ENCODE results near the gene DNAJC16. TPM values are rescaled to one million over a fixed set of nuclear protein-coding genes. Genes with fewer than 3 reads are reported as not detected.
A peak's percentile ranks its signal among the peaks of the same experiment; 100 is the strongest.

The DNAJC16 gene
- total and polyA plus RNA-seq, 9 of the 15 experiments (the other 6 are each of a cell fraction or from before 2014, with no cell fraction given), result 6.9 to 16.8 (median 12.8) TPM

DNA sequence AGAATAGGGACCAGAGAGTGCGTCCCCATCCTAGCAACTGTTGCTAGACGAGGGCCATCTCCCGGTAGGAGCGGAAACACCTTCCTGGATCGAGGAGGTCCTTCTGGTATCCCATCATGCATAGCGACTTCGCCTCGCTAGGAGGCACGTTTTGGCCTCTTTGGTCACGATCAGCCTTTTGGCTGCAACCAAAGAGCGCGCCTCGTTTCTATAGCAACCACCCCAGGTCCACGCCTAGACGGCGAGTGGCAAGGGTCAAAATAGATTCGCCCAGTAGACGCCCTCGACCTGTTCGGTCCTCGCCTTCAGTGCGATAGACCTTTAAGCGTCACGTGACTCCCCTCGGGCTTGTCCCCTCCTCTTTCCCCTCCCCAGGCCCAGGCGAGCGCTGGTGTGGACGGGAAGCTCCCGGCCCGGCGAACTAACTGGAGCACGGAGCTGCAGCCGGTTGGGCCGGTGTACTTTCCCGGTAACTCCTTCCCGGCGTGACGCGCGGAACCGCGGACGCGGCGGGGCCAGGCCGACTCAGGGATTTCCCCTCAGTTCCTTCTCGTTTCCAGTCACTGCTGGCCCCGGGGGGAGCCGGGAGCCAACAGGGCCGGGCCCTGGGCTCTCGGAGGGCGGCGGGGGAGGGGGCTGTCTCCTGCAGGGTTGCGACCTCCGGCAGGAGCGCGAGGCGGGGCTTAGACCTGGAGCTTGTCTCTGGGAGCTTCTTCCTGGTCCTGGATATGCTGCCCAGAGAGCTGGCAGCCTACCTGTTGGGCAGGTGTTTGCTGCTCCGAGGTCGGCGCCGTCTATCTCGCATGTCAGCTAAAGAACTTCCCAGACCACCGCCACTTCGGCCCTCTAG, at the start of gene DNAJC16 (continued):
- TF ChIP-seq, protein P1, sequence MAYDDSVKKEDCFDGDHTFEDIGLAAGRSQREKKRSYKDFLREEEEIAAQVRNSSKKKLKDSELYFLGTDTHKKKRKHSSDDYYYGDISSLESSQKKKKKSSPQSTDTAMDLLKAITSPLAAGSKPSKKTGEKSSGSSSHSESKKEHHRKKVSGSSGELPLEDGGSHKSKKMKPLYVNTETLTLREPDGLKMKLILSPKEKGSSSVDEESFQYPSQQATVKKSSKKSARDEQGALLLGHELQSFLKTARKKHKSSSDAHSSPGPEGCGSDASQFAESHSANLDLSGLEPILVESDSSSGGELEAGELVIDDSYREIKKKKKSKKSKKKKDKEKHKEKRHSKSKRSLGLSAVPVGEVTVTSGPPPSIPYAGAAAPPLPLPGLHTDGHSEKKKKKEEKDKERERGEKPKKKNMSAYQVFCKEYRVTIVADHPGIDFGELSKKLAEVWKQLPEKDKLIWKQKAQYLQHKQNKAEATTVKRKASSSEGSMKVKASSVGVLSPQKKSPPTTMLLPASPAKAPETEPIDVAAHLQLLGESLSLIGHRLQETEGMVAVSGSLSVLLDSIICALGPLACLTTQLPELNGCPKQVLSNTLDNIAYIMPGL (CRISPR knock-in tag; IDR thresholded peaks at IDR 0.05), result no peak; the same call in 1 of the 2 replicates
- TF ChIP-seq ELF1 (tag; IDR thresholded peaks at IDR 0.05) (peak; percentile 89), FOXK2 (conservative IDR thresholded peaks at IDR 0.05 in 1 of 2, IDR thresholded peaks at IDR 0.05 in 1 of 2; ENCODE audit: low read depth in 2 of 2) (peak; percentile 85 to 97), U2AF2 (optimal IDR thresholded peaks at IDR 0.05; ENCODE audit: low read depth, low read length) (no peak), ZNF589 (CRISPR knock-in tag; IDR thresholded peaks at IDR 0.05; ENCODE audit: low read depth) (peak; percentile 53; the same call in 1 of the 2 replicates), HNRNPL (IDR thresholded peaks at IDR 0.05; ENCODE audit: low read depth, low read length) (no peak), NBN (IDR thresholded peaks at IDR 0.05; ENCODE audit: low read depth) (peak; percentile 89), MXI1 (IDR thresholded peaks at IDR 0.05; ENCODE audit: low read depth, low read length) (peak; percentile 97), CSDE1 (IDR thresholded peaks at IDR 0.05) (peak in 1 of 2 experiments; percentile 98; a peak in 2 of 4 replicates), SMC3 (conservative IDR thresholded peaks at IDR 0.05; ENCODE audit: insufficient read depth, low read depth, low read length) (no peak), ZNF134 (CRISPR knock-in tag; conservative IDR thresholded peaks at IDR 0.05) (no peak), FOXJ2 (tag; IDR thresholded peaks at IDR 0.05) (peak; percentile 98), SOX6 (IDR thresholded peaks at IDR 0.05) (peak; percentile 78; the same call in 1 of the 2 replicates)
- TF ChIP-seq, protein P2, sequence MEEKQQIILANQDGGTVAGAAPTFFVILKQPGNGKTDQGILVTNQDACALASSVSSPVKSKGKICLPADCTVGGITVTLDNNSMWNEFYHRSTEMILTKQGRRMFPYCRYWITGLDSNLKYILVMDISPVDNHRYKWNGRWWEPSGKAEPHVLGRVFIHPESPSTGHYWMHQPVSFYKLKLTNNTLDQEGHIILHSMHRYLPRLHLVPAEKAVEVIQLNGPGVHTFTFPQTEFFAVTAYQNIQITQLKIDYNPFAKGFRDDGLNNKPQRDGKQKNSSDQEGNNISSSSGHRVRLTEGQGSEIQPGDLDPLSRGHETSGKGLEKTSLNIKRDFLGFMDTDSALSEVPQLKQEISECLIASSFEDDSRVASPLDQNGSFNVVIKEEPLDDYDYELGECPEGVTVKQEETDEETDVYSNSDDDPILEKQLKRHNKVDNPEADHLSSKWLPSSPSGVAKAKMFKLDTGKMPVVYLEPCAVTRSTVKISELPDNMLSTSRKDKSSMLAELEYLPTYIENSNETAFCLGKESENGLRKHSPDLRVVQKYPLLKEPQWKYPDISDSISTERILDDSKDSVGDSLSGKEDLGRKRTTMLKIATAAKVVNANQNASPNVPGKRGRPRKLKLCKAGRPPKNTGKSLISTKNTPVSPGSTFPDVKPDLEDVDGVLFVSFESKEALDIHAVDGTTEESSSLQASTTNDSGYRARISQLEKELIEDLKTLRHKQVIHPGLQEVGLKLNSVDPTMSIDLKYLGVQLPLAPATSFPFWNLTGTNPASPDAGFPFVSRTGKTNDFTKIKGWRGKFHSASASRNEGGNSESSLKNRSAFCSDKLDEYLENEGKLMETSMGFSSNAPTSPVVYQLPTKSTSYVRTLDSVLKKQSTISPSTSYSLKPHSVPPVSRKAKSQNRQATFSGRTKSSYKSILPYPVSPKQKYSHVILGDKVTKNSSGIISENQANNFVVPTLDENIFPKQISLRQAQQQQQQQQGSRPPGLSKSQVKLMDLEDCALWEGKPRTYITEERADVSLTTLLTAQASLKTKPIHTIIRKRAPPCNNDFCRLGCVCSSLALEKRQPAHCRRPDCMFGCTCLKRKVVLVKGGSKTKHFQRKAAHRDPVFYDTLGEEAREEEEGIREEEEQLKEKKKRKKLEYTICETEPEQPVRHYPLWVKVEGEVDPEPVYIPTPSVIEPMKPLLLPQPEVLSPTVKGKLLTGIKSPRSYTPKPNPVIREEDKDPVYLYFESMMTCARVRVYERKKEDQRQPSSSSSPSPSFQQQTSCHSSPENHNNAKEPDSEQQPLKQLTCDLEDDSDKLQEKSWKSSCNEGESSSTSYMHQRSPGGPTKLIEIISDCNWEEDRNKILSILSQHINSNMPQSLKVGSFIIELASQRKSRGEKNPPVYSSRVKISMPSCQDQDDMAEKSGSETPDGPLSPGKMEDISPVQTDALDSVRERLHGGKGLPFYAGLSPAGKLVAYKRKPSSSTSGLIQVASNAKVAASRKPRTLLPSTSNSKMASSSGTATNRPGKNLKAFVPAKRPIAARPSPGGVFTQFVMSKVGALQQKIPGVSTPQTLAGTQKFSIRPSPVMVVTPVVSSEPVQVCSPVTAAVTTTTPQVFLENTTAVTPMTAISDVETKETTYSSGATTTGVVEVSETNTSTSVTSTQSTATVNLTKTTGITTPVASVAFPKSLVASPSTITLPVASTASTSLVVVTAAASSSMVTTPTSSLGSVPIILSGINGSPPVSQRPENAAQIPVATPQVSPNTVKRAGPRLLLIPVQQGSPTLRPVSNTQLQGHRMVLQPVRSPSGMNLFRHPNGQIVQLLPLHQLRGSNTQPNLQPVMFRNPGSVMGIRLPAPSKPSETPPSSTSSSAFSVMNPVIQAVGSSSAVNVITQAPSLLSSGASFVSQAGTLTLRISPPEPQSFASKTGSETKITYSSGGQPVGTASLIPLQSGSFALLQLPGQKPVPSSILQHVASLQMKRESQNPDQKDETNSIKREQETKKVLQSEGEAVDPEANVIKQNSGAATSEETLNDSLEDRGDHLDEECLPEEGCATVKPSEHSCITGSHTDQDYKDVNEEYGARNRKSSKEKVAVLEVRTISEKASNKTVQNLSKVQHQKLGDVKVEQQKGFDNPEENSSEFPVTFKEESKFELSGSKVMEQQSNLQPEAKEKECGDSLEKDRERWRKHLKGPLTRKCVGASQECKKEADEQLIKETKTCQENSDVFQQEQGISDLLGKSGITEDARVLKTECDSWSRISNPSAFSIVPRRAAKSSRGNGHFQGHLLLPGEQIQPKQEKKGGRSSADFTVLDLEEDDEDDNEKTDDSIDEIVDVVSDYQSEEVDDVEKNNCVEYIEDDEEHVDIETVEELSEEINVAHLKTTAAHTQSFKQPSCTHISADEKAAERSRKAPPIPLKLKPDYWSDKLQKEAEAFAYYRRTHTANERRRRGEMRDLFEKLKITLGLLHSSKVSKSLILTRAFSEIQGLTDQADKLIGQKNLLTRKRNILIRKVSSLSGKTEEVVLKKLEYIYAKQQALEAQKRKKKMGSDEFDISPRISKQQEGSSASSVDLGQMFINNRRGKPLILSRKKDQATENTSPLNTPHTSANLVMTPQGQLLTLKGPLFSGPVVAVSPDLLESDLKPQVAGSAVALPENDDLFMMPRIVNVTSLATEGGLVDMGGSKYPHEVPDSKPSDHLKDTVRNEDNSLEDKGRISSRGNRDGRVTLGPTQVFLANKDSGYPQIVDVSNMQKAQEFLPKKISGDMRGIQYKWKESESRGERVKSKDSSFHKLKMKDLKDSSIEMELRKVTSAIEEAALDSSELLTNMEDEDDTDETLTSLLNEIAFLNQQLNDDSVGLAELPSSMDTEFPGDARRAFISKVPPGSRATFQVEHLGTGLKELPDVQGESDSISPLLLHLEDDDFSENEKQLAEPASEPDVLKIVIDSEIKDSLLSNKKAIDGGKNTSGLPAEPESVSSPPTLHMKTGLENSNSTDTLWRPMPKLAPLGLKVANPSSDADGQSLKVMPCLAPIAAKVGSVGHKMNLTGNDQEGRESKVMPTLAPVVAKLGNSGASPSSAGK (IDR thresholded peaks at IDR 0.05), result peak; percentile 28; the same call in 1 of the 2 replicates

Measured in K562 (cell line).